GM12891 (cell line): ENCODE data around the gene GCK.

Experiments used
- POLR2A ChIP-seq: IDR thresholded peaks from 2 replicates; pipeline ENCODE4 v1.6.1; 2011; ENCODE audit warnings: low read depth, low read length, control low read depth
- POU2F2 ChIP-seq: IDR thresholded peaks from 2 replicates; pipeline ENCODE4 v1.6.1; 2011; ENCODE audit warnings: low read depth, mild to moderate bottlenecking, control low read depth, low read length, moderate library complexity

DNA sequence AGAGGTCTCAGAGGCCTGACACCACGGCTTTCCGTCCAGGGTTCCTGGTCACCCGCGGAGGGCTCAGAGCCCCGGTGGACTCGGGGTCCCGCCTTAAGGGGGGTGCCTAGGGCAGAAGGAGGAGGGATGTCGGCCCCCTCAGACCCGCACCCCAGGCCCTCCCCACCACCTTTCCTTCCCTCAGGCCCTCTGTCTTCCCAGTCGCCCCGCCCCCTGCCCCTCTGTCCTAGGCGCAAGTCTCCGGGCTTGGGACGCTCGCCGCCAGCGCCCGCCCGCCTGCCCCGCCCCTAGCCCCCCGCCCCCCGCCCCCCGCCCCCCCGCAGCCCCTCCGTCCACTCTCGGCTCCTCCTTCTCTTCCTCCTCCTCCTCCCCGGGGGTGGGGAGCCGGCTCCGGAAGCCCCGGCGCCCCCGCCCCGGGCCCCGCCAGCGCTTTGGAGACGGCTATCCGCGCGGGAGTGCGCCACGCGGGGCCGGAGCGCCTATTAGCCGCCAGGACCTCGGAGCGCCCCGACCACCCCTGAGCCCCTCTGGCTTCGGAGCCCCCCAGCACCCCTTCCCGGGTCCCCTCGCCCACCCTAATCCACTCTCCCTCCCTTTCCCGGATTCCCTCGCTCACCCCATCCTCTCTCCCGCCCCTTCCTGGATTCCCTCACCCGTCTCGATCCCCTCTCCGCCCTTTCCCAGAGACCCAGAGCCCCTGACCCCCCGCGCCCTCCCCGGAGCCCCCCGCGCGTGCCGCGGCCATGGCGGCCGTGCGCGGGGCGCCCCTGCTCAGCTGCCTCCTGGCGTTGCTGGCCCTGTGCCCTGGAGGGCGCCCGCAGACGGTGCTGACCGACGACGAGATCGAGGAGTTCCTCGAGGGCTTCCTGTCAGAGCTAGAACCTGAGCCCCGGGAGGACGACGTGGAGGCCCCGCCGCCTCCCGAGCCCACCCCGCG is 85.0 kb downstream of the GCK start, which contains the start of gene AEBP1:
- TF ChIP-seq POU2F2: no peak
- TF ChIP-seq POLR2A: no peak
